ENCODE data around the gene SLC44A5.

SLC44A5 gene

GRCh38 chr1:75475696-75476095, 135.2 kb downstream of the SLC44A5 start:
- H3K4me3 ChIP-seq (ENCODE audit: low read length): no peak overlapping the region
- TF ChIP-seq CTCF (conservative IDR thresholded peaks at IDR 0.05; ENCODE audit: low read length): no peak
- no peak for DNase-seq (ENCODE audit: low read depth)

GRCh38 chr1:75472971-75473603, 137.8 kb downstream of the SLC44A5 start:
- DNase-seq (ENCODE audit: low read depth): no peak
- no peak overlapping the region for H3K4me3 ChIP-seq (ENCODE audit: low read length)

GRCh38 chr1:75472089-75472970, 138.6 kb downstream of the SLC44A5 start:
- H3K4me3 ChIP-seq (ENCODE audit: low read length): no peak overlapping the region
- DNase-seq (ENCODE audit: low read depth): no peak
- TF ChIP-seq CTCF (conservative IDR thresholded peaks at IDR 0.05; ENCODE audit: low read length): no peak

More at GRCh38 chr1:75472971-75473603, 137.8 kb downstream of the SLC44A5 start:
- TF ChIP-seq CTCF (conservative IDR thresholded peaks at IDR 0.05; ENCODE audit: low read length): no peak

GRCh38 chr1:75471252-75471651, 139.7 kb downstream of the SLC44A5 start:
- H3K4me3 ChIP-seq (ENCODE audit: low read length): no peak overlapping the region
- DNase-seq (ENCODE audit: low read depth): no peak
- TF ChIP-seq CTCF (conservative IDR thresholded peaks at IDR 0.05; ENCODE audit: low read length): no peak

GRCh38 chr1:75470448-75470847, 140.5 kb downstream of the SLC44A5 start:
- no peak overlapping the region for H3K4me3 ChIP-seq (ENCODE audit: low read length)
- no peak for TF ChIP-seq CTCF (conservative IDR thresholded peaks at IDR 0.05; ENCODE audit: low read length)
- DNase-seq (ENCODE audit: low read depth): no peak

GRCh38 chr1:75469586-75470173, 141.2 kb downstream of the SLC44A5 start:
- TF ChIP-seq CTCF (conservative IDR thresholded peaks at IDR 0.05; ENCODE audit: low read length): no peak
- DNase-seq (ENCODE audit: low read depth): no peak
- H3K4me3 ChIP-seq (ENCODE audit: low read length): no peak overlapping the region

Measured in AG10803 (cell line).